DOHH2 (cell line): ENCODE results near the gene XKR7.

Experiments
- H3F3A ChIP-seq: fragments of 200-600 bp; sonication (generic), shearing (Covaris generic); 2 replicates; pipeline ENCODE4 v1.6.0; 2016; ENCODE audit warnings: antibody characterized with exemption, mild to moderate bottlenecking; ENCODE audit not compliant: control insufficient read depth, insufficient read depth
- H3K27ac ChIP-seq: fragments of 200-600 bp; sonication (generic); 2 replicates; pipeline ENCODE4 v1.5.1; 2014; ENCODE audit warnings: low read depth, mild to moderate bottlenecking, low read length, moderate library complexity
- H3K27me3 ChIP-seq: fragments of 200-600 bp; sonication (generic); 2 replicates; pipeline ENCODE4 v1.6.1; 2014; ENCODE audit warnings: mild to moderate bottlenecking, low read length, mixed read lengths; ENCODE audit not compliant: control insufficient read depth
- H3K36me3 ChIP-seq: fragments of 200-600 bp; sonication (generic); 2 replicates; pipeline ENCODE4 v1.6.1; 2014; ENCODE audit warnings: mild to moderate bottlenecking, low read length, moderate library complexity, mixed read lengths; ENCODE audit not compliant: control insufficient read depth
- H3K4me1 ChIP-seq: fragments of 200-600 bp; sonication (generic); 2 replicates; pipeline ENCODE4 v1.6.1; 2014; ENCODE audit warnings: mild to moderate bottlenecking, low read length, mixed read lengths; ENCODE audit not compliant: control insufficient read depth
- H3K4me2 ChIP-seq: fragments of 200-600 bp; sonication (generic); 2 replicates; pipeline ENCODE4 v1.6.0; 2014; ENCODE audit warnings: mild to moderate bottlenecking, low read length, moderate library complexity
- H3K4me3 ChIP-seq: fragments of 200-600 bp; sonication (generic); 2 replicates; pipeline ENCODE4 v1.5.1; 2014; ENCODE audit warnings: mild to moderate bottlenecking, low read length, mixed read lengths
- H3K79me2 ChIP-seq: fragments of 200-600 bp; sonication (generic); 2 replicates; pipeline ENCODE4 v1.6.1; 2014; ENCODE audit warnings: mild to moderate bottlenecking, low read length, mixed read lengths; ENCODE audit not compliant: control insufficient read depth
- H3K9me2 ChIP-seq: fragments of 200-600 bp; sonication (generic); replicated peaks from 2 replicates; pipeline ENCODE4 v1.6.1; 2014; ENCODE audit warnings: mild to moderate bottlenecking, low read length, mixed read lengths; ENCODE audit not compliant: control insufficient read depth
- H3K9me3 ChIP-seq: fragments of 200-600 bp; sonication (generic); 2 replicates; pipeline ENCODE4 v1.6.1; 2014; ENCODE audit warnings: antibody characterized with exemption, low read length, mixed read lengths; ENCODE audit not compliant: control insufficient read depth, insufficient read depth
- H4K20me1 ChIP-seq: fragments of 200-600 bp; sonication (generic); 2 replicates; pipeline ENCODE4 v1.6.0; 2014; ENCODE audit warnings: low read depth, mild to moderate bottlenecking, antibody characterized with exemption, low read length, moderate library complexity; ENCODE audit not compliant: control insufficient read depth, insufficient read depth
- CTCF ChIP-seq: fragments of 200-600 bp; sonication (generic); IDR thresholded peaks from one replicate; pipeline ENCODE4 v1.5.1; 2014; ENCODE audit warnings: antibody characterized with exemption, mild to moderate bottlenecking, low read depth, low read length; ENCODE audit not compliant: poor library complexity, severe bottlenecking
- EZH2phosphoT487 ChIP-seq: fragments of 200-600 bp; sonication (generic); IDR thresholded peaks from 2 replicates; pipeline ENCODE4 v1.6.1; 2017; ENCODE audit warnings: borderline replicate concordance, mild to moderate bottlenecking, antibody characterized with exemption, low read length, moderate library complexity, mixed read lengths

XKR7 gene

GRCh38 chr20:31968291-31969126, 558 bp downstream of the XKR7 start:
- peaks cover 3% of the 10 kb centered on the region; the same call in 1 of the 2 replicates for H3K4me1 ChIP-seq
- peak overlapping the region; percentile 56 for H3K4me3 ChIP-seq
- peaks cover 53% of the 10 kb centered on the region for H3K27me3 ChIP-seq
- H3K9me2 ChIP-seq: no peaks in the 10 kb centered on the region
- H4K20me1 ChIP-seq: no peaks in the 10 kb centered on the region
- H3K4me2 ChIP-seq: peak overlapping the region; percentile 51; the same call in 1 of the 2 replicates
- no peak overlapping the region for H3K27ac ChIP-seq
- no peaks in the 10 kb centered on the region for H3F3A ChIP-seq
- no peaks in the 10 kb centered on the region for H3K9me3 ChIP-seq
- TF ChIP-seq EZH2phosphoT487: no peak
- TF ChIP-seq CTCF: no peak
- no peaks in the 10 kb centered on the region for H3K36me3 ChIP-seq
- H3K79me2 ChIP-seq: no peaks in the 10 kb centered on the region

- Histone ChIP-seq H4K20me1 (no peaks in the 10 kb centered on the region), H3K9me2 (no peaks in the 10 kb centered on the region), H3F3A (no peaks in the 10 kb centered on the region), H3K79me2 (no peaks in the 10 kb centered on the region), H3K27me3 (peaks cover 46% of the 10 kb centered on the region), H3K9me3 (no peaks in the 10 kb centered on the region), H3K4me2 (no peak overlapping the region), H3K27ac (no peak overlapping the region), H3K36me3 (no peaks in the 10 kb centered on the region), H3K4me3 (no peak overlapping the region), H3K4me1 (peaks cover 3% of the 10 kb centered on the region; the same call in 1 of the 2 replicates)
- TF ChIP-seq EZH2phosphoT487 (no peak), CTCF (no peak)
These were observed 2.0 kb downstream of the XKR7 start for GRCh38 chr20:31969991-31970390.

- no peaks in the 10 kb centered on the region for H3K4me1 ChIP-seq
- no peaks in the 10 kb centered on the region for H3K9me2 ChIP-seq
- H3K27ac ChIP-seq: no peak overlapping the region
- H3K27me3 ChIP-seq: peaks cover 39% of the 10 kb centered on the region
- TF ChIP-seq EZH2phosphoT487 (no peak), CTCF (no peak)
- H3K36me3 ChIP-seq: no peaks in the 10 kb centered on the region
- no peak overlapping the region for H3K4me3 ChIP-seq
- no peaks in the 10 kb centered on the region for H3F3A ChIP-seq
- H3K4me2 ChIP-seq: no peak overlapping the region
- H3K9me3 ChIP-seq: no peaks in the 10 kb centered on the region
- no peaks in the 10 kb centered on the region for H3K79me2 ChIP-seq
- no peaks in the 10 kb centered on the region for H4K20me1 ChIP-seq
These were observed 4.6 kb downstream of the XKR7 start for GRCh38 chr20:31972471-31973021.
